Sigmoid colon (tissue), 4 donors: Measurements from ENCODE around the gene CTNNBL1.

ENCODE experiments used
- POLR2AphosphoS5 ChIP-seq, 4 donors: sonication (generic); formaldehyde crosslinking; IDR thresholded peaks; one replicate each; pipeline ENCODE4 v1.6.1; 2017; ENCODE audit warnings: antibody characterized with exemption in 4 of 4
- TF ChIP-seq, protein P1 (sequence below), 4 experiments: fragments of 450-650 bp in 3 of 4; fragments of 200-600 bp in 1 of 4; IDR thresholded peaks; one replicate each; pipeline ENCODE4 v1.5.1; 2016 to 2019; ENCODE audit warnings: antibody characterized with exemption in 4 of 4, mild to moderate bottlenecking in 3 of 4, moderate library complexity in 2 of 4

DNA sequence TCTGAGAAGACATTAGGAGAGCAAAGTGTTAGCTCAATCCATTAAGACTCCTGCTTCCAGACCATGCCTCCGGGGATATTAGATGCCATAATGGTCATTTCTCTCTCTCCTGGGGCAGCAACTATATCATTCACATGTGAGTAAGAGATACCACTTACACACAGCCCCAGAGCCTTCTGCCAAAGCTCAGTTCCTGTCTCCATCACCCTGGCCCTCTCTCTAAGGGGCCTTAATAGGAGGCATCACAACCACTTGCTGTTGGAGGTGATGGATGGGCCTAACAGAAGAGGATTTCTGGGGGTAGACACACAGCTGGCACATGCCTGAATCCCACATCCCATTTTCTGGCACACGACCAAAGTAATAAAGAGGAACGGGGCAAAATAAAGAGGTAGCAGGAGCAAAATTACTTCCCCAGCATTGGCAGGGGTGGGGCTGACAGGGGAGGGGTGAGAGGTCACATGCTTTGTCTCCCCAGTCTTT lies 175.1 kb downstream of the CTNNBL1 start:
- TF ChIP-seq, protein P1, sequence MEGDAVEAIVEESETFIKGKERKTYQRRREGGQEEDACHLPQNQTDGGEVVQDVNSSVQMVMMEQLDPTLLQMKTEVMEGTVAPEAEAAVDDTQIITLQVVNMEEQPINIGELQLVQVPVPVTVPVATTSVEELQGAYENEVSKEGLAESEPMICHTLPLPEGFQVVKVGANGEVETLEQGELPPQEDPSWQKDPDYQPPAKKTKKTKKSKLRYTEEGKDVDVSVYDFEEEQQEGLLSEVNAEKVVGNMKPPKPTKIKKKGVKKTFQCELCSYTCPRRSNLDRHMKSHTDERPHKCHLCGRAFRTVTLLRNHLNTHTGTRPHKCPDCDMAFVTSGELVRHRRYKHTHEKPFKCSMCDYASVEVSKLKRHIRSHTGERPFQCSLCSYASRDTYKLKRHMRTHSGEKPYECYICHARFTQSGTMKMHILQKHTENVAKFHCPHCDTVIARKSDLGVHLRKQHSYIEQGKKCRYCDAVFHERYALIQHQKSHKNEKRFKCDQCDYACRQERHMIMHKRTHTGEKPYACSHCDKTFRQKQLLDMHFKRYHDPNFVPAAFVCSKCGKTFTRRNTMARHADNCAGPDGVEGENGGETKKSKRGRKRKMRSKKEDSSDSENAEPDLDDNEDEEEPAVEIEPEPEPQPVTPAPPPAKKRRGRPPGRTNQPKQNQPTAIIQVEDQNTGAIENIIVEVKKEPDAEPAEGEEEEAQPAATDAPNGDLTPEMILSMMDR (IDR thresholded peaks at IDR 0.05) = no peak
- TF ChIP-seq POLR2AphosphoS5 (IDR thresholded peaks at IDR 0.05) = no peak
